ENCODE measurements around the gene TSPAN11. TPM values are rescaled to one million over a fixed set of nuclear protein-coding genes. Genes with fewer than 3 reads are reported as not detected.

Gene TSPAN11
- total and polyA plus RNA-seq, 2 donors (not counting 1 experiment from before 2014, with no cell fraction given) = not detected

DNA sequence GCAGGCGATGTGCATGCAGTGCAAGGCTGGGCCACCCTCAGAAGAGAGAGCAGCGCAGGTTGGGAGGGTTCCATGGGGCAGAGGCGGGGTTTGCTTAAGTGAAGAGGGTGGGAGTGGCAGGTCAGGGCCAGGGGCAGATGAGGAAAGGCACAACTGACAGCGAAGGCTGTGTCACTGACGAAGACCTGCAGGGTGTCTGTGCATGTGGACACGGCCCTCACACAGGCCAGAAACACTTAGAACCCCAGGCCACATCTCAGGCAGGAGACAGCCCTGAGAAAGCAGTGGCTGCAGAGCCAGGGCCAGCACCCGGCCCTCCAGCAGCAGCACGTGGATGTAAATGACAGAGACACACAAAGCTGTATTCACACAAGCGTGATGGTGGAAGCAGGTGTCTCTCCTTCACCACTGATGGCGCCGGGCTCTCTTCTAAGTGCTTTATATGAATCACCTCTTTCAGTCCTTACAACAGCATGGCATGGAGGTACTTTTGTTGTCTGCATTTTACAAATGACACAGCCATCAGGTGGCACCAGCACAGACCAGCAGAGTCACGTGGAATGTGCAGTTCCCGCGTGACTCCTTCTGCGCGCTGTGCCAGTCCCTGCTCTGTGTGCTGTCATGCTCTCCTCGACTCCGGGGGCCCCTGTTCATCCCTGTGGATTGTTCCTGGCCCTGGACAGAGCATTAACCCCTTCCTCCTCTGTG is 54.6 kb downstream of the TSPAN11 start:
- no peaks in the 10 kb centered on the region for H3K27me3 ChIP-seq (replicated peaks in 1 of 4; ENCODE audit: control extremely low read depth in 1 of 4, control insufficient read depth in 3 of 4, insufficient read depth in 4 of 4, low read length in 3 of 4)
- H3K9ac ChIP-seq (ENCODE audit: low read length) = no peak overlapping the region
- H3K79me2 ChIP-seq (ENCODE audit: control insufficient read depth, insufficient read depth, low read length) = no peaks in the 10 kb centered on the region
- POLR2A ChIA-PET = no interaction called here
- no peak overlapping the region for H2AFZ ChIP-seq (ENCODE audit: insufficient read depth, low read depth, low read length, poor library complexity, severe bottlenecking)
- H3K4me3 Mint-ChIP-seq = no peak overlapping the region
- H3K4me3 ChIP-seq (ENCODE audit: control extremely low read depth in 1 of 5, extremely low read depth in 1 of 5, insufficient read depth in 1 of 5, low read depth in 2 of 5, low read length in 4 of 5) = no peak overlapping the region
- no peak overlapping the region for H3K27ac ChIP-seq (ENCODE audit: low read length in 2 of 2)
- no peaks in the 10 kb centered on the region for H3K36me3 ChIP-seq (replicated peaks in 1 of 2; ENCODE audit: control extremely low read depth in 1 of 2, control insufficient read depth in 1 of 2, extremely low read depth in 1 of 2, insufficient read depth in 2 of 2, low read length in 1 of 2)
- TF ChIP-seq, protein P1, sequence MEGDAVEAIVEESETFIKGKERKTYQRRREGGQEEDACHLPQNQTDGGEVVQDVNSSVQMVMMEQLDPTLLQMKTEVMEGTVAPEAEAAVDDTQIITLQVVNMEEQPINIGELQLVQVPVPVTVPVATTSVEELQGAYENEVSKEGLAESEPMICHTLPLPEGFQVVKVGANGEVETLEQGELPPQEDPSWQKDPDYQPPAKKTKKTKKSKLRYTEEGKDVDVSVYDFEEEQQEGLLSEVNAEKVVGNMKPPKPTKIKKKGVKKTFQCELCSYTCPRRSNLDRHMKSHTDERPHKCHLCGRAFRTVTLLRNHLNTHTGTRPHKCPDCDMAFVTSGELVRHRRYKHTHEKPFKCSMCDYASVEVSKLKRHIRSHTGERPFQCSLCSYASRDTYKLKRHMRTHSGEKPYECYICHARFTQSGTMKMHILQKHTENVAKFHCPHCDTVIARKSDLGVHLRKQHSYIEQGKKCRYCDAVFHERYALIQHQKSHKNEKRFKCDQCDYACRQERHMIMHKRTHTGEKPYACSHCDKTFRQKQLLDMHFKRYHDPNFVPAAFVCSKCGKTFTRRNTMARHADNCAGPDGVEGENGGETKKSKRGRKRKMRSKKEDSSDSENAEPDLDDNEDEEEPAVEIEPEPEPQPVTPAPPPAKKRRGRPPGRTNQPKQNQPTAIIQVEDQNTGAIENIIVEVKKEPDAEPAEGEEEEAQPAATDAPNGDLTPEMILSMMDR (IDR thresholded peaks at IDR 0.05) = no peak
- no peak for TF ChIP-seq EZH2 (IDR thresholded peaks at IDR 0.05; ENCODE audit: borderline replicate concordance, insufficient read depth, low read depth, low read length, poor library complexity, severe bottlenecking)
- H3K27ac Mint-ChIP-seq = no peak overlapping the region
- no peaks in the 10 kb centered on the region for H3K9me3 Mint-ChIP-seq (ENCODE audit: insufficient read depth)
- ATAC-seq (ENCODE audit: low read depth) (no peak), DNase-seq (no peak)
- 94% methylated on average over 18 of the region's 18 CpGs for WGBS (ENCODE audit: insufficient coverage)
- H3K4me2 ChIP-seq (replicated peaks; ENCODE audit: low read depth, low read length, poor library complexity, severe bottlenecking) = no peak overlapping the region
- H3K9me3 ChIP-seq (ENCODE audit: control extremely low read depth in 1 of 3, control insufficient read depth in 2 of 3, insufficient read depth in 1 of 3, low read length in 2 of 3) = no peaks in the 10 kb centered on the region
- no peaks in the 10 kb centered on the region for H4K20me1 ChIP-seq (ENCODE audit: control insufficient read depth, insufficient read depth, low read length, poor library complexity, severe bottlenecking)
- CTCF ChIA-PET = no interaction called here
- no peaks in the 10 kb centered on the region for H3K4me1 Mint-ChIP-seq
- H3K27me3 Mint-ChIP-seq = no peaks in the 10 kb centered on the region
- no peaks in the 10 kb centered on the region for H3K4me1 ChIP-seq (ENCODE audit: control insufficient read depth in 2 of 2, insufficient read depth in 2 of 2, low read length in 2 of 2)
- intact Hi-C loops (cut with micrococcal nuclease) = no loop called here

DNA sequence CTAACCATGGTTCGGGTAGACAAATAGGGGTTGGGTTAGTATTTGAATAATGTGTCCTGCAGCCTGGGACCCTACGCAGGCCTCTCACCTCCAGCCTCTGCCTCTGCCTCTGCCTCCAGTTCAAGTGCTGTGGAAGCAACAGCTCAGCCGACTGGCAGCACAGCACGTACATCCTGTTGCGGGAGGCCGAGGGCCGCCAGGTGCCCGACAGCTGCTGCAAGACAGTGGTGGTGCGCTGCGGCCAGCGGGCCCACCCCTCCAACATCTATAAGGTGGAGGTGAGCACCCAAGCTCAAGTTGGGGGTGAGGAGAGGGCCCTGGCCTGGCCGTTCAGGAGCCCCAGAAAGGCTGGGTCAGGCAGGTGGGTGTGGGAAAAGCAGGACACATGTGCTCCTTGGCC is 55.9 kb downstream of the TSPAN11 start:
- no peaks in the 10 kb centered on the region for H3K79me2 ChIP-seq (ENCODE audit: control insufficient read depth, insufficient read depth, low read length)
- H3K36me3 ChIP-seq (replicated peaks in 1 of 2; ENCODE audit: control extremely low read depth in 1 of 2, control insufficient read depth in 1 of 2, extremely low read depth in 1 of 2, insufficient read depth in 2 of 2, low read length in 1 of 2) = no peaks in the 10 kb centered on the region
- H2AFZ ChIP-seq (ENCODE audit: insufficient read depth, low read depth, low read length, poor library complexity, severe bottlenecking) = no peak overlapping the region
- Mint-ChIP-seq H3K9me3 (ENCODE audit: insufficient read depth) (no peaks in the 10 kb centered on the region), H3K27me3 (no peaks in the 10 kb centered on the region), H3K27ac (no peak overlapping the region), H3K4me3 (no peak overlapping the region), H3K4me1 (no peaks in the 10 kb centered on the region)
- DNase-seq (no peak), ATAC-seq (ENCODE audit: low read depth) (no peak)
- ChIA-PET POLR2A (no interaction called here), CTCF (no interaction called here)
- H3K9ac ChIP-seq (ENCODE audit: low read length) = no peak overlapping the region
- 78% methylated on average over 2 of the region's 12 CpGs for WGBS (ENCODE audit: insufficient coverage)
- H4K20me1 ChIP-seq (ENCODE audit: control insufficient read depth, insufficient read depth, low read length, poor library complexity, severe bottlenecking) = no peaks in the 10 kb centered on the region
- TF ChIP-seq, protein P1 (IDR thresholded peaks at IDR 0.05) = no peak
- TF ChIP-seq EZH2 (IDR thresholded peaks at IDR 0.05; ENCODE audit: borderline replicate concordance, insufficient read depth, low read depth, low read length, poor library complexity, severe bottlenecking) = no peak
- H3K9me3 ChIP-seq (ENCODE audit: control extremely low read depth in 1 of 3, control insufficient read depth in 2 of 3, insufficient read depth in 1 of 3, low read length in 2 of 3) = no peaks in the 10 kb centered on the region
- H3K4me1 ChIP-seq (ENCODE audit: control insufficient read depth in 2 of 2, insufficient read depth in 2 of 2, low read length in 2 of 2) = no peaks in the 10 kb centered on the region
- no peak overlapping the region for H3K4me2 ChIP-seq (replicated peaks; ENCODE audit: low read depth, low read length, poor library complexity, severe bottlenecking)
- H3K27ac ChIP-seq (ENCODE audit: low read length in 2 of 2) = no peak overlapping the region
- intact Hi-C loops (cut with micrococcal nuclease) = no loop called here
- H3K27me3 ChIP-seq (replicated peaks in 1 of 4; ENCODE audit: control extremely low read depth in 1 of 4, control insufficient read depth in 3 of 4, insufficient read depth in 4 of 4, low read length in 3 of 4) = no peaks in the 10 kb centered on the region
- no peak overlapping the region for H3K4me3 ChIP-seq (ENCODE audit: control extremely low read depth in 1 of 5, extremely low read depth in 1 of 5, insufficient read depth in 1 of 5, low read depth in 2 of 5, low read length in 4 of 5)
